ENCODE measurements around the gene TOX2.

The TOX2 gene

DNA sequence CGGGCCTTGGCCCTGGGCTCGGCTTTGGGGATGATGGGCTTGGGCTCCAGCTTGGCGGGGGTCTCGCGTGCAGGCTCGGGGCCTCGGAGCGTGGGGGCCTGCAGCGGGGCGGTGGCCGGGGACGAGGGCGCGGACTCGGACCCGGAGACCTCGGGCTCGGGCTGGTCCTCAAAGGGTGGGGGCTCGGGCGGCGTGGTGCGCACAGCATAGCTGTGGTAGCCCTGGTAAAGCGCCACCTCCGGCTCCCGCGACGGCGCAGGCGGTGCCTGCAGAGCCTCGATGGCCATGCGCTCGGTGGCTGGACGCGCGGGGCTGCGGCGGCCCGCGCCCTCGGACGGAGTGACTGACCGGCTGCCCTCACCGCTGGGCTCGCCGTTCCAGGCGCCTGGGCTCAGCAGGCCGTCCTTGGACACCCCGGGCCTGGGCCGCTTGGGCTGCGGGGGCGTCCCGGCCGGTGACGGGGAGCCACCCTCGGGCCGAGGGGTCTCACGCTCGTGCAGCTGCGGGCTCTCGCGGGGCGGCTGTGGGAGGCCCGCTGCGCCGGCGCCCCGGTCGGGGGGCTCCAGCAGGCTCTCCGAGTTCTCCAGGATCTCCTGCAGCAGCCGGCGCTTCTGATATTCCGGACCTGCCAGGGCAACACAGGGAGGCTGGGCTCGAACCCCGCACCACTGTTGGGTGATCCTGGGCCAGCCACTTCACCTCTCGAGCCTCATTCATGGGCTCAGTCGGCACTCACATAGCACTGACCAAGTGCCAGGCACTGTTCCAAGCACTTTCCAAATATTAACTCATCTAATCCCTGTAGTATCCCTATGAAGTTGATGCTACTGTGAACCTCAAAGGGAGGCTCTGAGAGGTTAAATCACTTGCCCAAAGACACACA lies 201.4 kb downstream of the TOX2 start:
- no peak for DNase-seq
- no peak overlapping the region for H3K27ac ChIP-seq
- H3K27me3 ChIP-seq (replicated peaks), result no peaks in the 10 kb centered on the region
- H3K4me3 ChIP-seq (ENCODE audit: low read depth, low read length), result no peak overlapping the region
- H3K36me3 ChIP-seq (replicated peaks), result no peaks in the 10 kb centered on the region
- in situ Hi-C loops (cut with HindIII; ENCODE audit: low pct_ligation_motif_present, low sequenced_read_pairs), result no loop called here
- TF ChIP-seq, protein P1, sequence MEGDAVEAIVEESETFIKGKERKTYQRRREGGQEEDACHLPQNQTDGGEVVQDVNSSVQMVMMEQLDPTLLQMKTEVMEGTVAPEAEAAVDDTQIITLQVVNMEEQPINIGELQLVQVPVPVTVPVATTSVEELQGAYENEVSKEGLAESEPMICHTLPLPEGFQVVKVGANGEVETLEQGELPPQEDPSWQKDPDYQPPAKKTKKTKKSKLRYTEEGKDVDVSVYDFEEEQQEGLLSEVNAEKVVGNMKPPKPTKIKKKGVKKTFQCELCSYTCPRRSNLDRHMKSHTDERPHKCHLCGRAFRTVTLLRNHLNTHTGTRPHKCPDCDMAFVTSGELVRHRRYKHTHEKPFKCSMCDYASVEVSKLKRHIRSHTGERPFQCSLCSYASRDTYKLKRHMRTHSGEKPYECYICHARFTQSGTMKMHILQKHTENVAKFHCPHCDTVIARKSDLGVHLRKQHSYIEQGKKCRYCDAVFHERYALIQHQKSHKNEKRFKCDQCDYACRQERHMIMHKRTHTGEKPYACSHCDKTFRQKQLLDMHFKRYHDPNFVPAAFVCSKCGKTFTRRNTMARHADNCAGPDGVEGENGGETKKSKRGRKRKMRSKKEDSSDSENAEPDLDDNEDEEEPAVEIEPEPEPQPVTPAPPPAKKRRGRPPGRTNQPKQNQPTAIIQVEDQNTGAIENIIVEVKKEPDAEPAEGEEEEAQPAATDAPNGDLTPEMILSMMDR (IDR thresholded peaks at IDR 0.05; ENCODE audit: low read depth, low read length, missing control alignments), result no peak

GRCh38 chr20:44117296-44118184 lies 202.9 kb downstream of the TOX2 start:
- no peak for DNase-seq
- in situ Hi-C loops (cut with HindIII; ENCODE audit: low pct_ligation_motif_present, low sequenced_read_pairs), result no loop called here
- H3K4me3 ChIP-seq (ENCODE audit: low read depth, low read length), result no peak overlapping the region
- TF ChIP-seq, protein P1 (IDR thresholded peaks at IDR 0.05; ENCODE audit: low read depth, low read length, missing control alignments), result no peak
- no peak overlapping the region for H3K27ac ChIP-seq
- H3K36me3 ChIP-seq (replicated peaks), result no peaks in the 10 kb centered on the region
- H3K27me3 ChIP-seq (replicated peaks), result no peaks in the 10 kb centered on the region

GRCh38 chr20:44118185-44119033 lies 203.8 kb downstream of the TOX2 start:
- in situ Hi-C loops (cut with HindIII; ENCODE audit: low pct_ligation_motif_present, low sequenced_read_pairs), result no loop called here

More at GRCh38 chr20:44118185-44119033, 203.8 kb downstream of the TOX2 start:
- Histone ChIP-seq H3K4me3 (ENCODE audit: low read depth, low read length) (no peak overlapping the region), H3K27me3 (replicated peaks) (no peaks in the 10 kb centered on the region), H3K36me3 (replicated peaks) (no peaks in the 10 kb centered on the region), H3K27ac (no peak overlapping the region)
- TF ChIP-seq, protein P1 (IDR thresholded peaks at IDR 0.05; ENCODE audit: low read depth, low read length, missing control alignments), result no peak
- DNase-seq, result no peak
